ENCODE measurements around the gene GYG2.
A peak's percentile ranks its signal among the peaks of the same experiment; 100 is the strongest.
"Not testable (repeated sequence)": the region's sequence is repeated elsewhere in the genome, so short reads cannot be mapped to it uniquely, and the experiment has no call there.

GYG2 gene

DNA sequence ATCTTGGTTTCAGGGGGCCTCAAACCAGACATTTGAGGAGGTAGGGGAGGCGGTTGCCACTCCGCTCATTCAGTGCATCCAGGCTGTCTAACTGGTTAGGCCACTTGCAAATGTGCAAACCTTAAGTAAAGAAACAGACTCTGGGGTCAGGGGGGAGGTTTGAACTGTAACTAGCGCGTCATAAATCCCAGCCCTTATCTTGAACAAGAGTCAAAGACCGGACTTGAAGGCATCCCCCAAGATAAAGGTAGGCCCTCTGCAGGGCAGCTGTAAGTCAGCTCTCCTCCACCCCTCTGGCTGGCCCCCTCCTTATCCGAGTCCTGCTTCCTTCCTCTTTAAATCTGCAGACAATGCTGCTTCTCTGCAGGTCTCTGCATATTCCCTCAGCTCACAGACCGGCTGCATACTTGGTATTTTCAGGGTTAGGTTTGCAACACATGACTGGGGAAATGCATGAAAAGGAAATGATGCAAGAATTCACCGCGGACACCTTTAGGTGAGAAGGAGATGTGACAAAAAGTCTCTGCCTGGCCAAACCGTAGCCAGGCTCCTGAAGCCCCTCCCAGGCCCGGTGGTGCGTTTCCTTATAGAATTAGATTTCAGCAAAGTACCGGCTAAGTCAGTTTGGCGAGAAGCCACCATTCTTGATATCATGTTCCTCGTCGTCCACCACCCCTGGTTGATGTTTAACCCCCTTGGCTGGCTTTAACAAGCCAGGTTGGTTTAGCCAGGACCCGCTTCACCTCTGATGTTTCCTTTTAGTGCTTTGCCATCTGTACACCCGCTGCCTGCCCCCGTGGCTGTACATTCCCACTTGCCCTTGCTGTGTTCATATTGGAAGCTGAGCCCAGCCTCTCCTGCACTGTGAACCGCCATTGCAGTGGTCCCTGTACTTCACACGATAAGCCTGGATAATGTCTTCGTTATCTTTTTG, 69.2 kb downstream of the GYG2 start:
- FAIRE-seq, result peak; percentile 20
- not testable (repeated sequence) for DNase-seq (ENCODE audit: insufficient read length, low spot score)

GRCh38 chrX:2898846-2899512, 70.2 kb downstream of the GYG2 start:
- FAIRE-seq (no peak), DNase-seq (ENCODE audit: insufficient read length, low spot score) (no peak)

DNA sequence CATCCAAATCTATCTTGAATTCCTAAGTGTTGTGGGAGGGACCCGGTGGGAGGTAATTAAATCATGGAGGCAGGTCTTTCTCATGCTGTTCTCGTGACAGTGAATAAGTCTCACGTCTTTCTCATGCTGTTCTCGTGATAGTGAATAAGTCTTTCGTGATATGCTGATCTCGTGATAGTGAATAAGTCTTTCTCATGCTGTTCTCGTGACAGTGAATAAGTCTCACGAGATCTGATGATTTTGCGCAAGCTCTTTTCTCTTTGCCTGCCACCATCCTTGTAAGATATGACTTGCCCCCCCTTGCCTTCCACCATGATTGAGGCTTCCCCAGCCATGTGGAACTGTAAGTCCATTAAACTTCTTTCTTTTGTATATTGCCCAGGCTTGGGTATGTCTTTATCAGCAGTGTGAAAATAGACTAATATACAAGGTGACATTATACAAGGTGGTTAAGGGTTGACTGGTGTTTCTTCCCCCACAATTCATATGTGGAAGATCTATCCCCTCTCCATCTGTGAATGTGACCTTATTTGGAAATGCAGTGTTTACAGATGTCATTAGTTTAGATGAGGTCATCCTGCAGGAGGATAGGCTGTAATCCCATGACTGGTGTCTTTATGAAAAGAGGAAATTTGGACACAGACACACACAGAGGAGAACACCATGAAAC, 72.8 kb downstream of the GYG2 start:
- DNase-seq (ENCODE audit: insufficient read length, low spot score) (no peak), FAIRE-seq (no peak)

- FAIRE-seq (no peak), DNase-seq (ENCODE audit: insufficient read length, low spot score) (no peak)
Observed at GRCh38 chrX:2902841-2903240, 74.1 kb downstream of the GYG2 start.

- DNase-seq (ENCODE audit: insufficient read length, low spot score) (no peak), FAIRE-seq (no peak)
Observed at GRCh38 chrX:2903366-2903765, 74.6 kb downstream of the GYG2 start.

GRCh38 chrX:2907295-2907694, 78.6 kb downstream of the GYG2 start:
- DNase-seq (ENCODE audit: insufficient read length, low spot score), result no peak
- FAIRE-seq, result no peak

- DNase-seq (ENCODE audit: insufficient read length, low spot score) (no peak), FAIRE-seq (no peak)
Observed at GRCh38 chrX:2908125-2908685, 79.5 kb downstream of the GYG2 start.

GRCh38 chrX:2910109-2910508, 81.4 kb downstream of the GYG2 start:
- FAIRE-seq, result no peak
- DNase-seq (ENCODE audit: insufficient read length, low spot score), result no peak

GRCh38 chrX:2913118-2913517, 84.4 kb downstream of the GYG2 start:
- no peak for DNase-seq (ENCODE audit: insufficient read length, low spot score)
- FAIRE-seq, result no peak

DNA sequence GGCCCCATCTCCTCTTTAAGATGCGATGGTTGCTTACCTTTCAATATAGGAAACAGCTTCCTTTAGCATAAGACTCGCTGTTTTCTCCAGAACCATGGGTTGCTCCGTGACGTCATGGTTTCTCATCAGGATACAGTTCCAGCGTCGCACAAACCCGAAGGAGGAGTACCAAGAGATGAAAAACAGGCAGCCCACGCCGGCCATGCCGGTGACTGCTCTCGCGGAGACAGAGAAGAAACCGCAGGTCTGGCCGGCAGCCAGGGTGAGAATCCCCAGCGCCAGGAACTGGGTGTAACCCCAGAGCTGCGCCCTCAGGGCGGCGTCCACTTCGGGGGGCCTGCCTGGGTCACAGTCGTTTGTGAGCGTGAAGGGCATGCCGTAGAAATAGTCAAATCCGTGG, 89.0 kb downstream of the GYG2 start:
- no peak for FAIRE-seq
- no peak for DNase-seq (ENCODE audit: insufficient read length, low spot score)

DNA sequence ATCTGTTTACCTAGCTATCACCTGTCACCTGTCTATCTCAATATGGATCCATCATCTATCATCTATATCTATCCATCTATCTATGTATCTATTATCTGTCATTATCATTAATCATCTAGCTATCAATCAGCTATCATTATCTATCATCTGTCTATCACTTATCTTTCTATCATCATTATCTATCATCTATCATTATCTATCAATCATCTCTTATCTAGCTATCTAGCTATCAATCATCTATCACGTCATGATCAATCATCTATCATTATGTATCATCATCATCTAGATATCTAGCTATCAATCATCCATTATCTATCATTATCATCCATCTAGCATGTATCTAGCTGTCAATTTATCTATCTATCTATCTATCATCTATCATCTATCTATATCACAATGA, 92.5 kb downstream of the GYG2 start:
- DNase-seq (ENCODE audit: insufficient read length, low spot score) (no peak), FAIRE-seq (no peak)

GRCh38 chrX:2921750-2922149, 93.0 kb downstream of the GYG2 start:
- peak; percentile 4 for FAIRE-seq
- DNase-seq (ENCODE audit: insufficient read length, low spot score), result no peak

DNA sequence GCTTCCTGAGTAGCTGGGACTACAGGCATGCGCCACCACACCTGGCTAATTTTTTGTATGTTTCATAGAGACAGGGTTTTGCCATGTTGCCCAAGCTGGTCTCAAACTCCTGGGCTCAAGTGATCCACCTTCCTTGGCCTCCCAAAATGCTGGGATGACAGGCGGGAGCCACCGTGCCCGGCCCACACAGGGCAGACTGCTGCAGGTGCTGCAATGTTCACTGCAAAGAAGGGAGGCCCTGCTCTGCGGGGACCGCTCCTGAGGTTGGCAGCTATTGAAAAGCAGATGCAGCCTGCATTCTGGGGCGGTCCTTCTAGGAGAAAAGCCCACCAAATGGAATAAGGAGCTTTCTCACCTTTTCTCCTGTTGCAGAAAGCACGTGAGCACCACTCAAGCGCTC, 95.4 kb downstream of the GYG2 start:
- no peak for DNase-seq (ENCODE audit: insufficient read length, low spot score)
- FAIRE-seq, result no peak

DNA sequence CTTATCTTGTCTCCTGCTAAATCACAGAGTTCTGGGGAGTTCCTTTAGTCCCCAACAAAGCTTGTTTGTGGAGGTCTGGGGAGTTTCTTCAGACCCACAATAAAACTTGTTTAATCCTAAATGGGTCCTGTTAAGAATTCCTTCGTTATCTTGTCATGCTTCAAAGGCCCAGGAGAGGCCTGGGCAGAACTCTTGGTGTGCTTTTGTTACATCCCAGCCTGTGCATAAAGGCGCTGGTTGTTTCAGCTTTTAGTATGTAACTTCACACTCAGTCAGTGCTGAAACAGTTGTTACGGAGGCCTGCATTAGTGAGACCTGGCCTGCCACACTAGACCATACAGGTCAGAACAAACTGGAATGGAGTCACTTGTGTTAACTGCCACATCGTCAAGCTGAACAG, 97.5 kb downstream of the GYG2 start:
- not testable (repeated sequence) for DNase-seq (ENCODE audit: insufficient read length, low spot score); FAIRE-seq

DNA sequence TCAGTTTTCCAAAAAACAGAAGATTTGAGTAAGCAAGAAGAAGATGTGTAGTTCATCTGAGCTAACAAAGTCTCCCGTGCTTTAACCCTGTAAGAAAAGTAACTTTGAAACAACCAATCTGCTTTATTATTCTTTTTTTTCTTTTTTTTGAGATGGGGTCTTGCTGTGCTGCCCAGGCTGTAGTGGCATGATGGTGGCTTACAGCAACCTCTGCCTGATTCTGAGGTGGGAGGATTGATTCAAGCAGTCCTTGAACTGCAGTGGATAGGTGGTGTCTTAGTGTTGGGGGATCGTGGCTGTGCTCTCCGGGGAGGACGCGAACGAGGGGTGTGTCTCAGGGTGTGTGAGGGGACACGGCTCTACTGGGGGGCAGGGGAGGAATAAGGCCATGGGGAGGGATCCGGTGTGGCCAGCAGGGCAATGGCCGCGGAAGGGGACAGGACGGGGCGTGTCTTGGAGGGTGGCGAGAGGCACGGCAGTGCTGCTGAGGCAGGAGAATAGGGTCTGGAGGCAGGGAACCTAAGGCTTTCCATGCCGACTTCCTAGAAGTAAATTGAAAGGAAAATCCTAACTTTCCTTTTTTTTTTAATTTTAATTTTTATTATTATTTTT, 98.0 kb downstream of the GYG2 start:
- FAIRE-seq (no peak), DNase-seq (ENCODE audit: insufficient read length, low spot score) (no peak)

- no peak for FAIRE-seq
- DNase-seq (ENCODE audit: insufficient read length, low spot score), result no peak
Observed at GRCh38 chrX:2928191-2928582, 99.5 kb downstream of the GYG2 start.

DNA sequence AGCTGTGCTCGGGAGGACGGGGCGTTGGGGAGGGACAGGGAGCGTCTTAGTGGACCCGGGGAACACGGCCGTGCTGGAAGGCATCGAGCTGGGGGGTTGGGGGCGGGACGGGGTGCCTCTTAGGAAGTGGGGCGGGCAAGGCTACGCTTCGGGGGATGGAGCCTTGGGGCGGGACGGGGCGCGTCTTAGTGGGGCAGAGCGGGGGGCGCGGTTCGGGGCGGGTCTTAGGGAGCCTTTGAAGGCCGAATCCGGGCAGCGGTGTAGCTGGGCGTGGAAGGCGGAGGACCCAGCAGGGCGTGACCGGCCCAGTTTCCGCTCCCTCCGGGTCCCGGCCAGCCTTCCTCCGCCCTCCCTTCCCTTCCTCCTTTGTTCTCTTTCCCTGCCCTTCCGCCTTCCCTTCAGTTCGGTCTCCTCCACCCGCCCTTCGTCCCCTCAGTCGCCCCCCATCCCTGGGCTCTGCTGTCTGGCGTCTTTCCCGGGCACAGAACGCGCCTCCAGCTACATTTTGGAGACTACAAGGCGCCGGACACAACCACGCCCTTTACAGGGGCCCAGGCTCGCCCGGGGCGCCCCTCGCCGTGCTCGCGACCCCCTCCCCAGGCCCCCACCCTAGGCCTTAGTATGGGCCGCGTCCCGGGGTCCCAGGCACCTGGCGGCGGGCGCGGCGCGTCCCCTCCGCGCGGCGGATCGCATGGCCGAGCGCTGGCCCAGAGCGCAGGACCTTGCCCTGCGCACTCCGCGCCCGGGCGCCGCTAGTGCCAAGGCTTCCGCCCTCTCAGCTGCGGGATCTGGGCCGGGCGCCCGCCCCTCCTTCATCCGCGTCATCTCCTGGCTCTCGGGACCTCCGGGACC, 100.1 kb downstream of the GYG2 start, which contains the start of gene ARSD:
Gene ARSD, minus strand, starts transcription at position 757 of the 852 bp plus-strand sequence. Its CDS starts 64 bp downstream, at position 693.
- peak; percentile 84 for FAIRE-seq
- DNase-seq (ENCODE audit: insufficient read length, low spot score), result peak; percentile 81

- FAIRE-seq (no peak), DNase-seq (ENCODE audit: insufficient read length, low spot score) (no peak)
Observed at GRCh38 chrX:2931155-2931554, 102.4 kb downstream of the GYG2 start.

GRCh38 chrX:2931612-2932011, 102.9 kb downstream of the GYG2 start:
- no peak for DNase-seq (ENCODE audit: insufficient read length, low spot score)
- no peak for FAIRE-seq
